Neuronal stem cell (in vitro differentiated cells): ENCODE data around the gene RPUSD3.

Experiments
- DNase-seq: peaks from one replicate; pipeline ENCODE4 v3.0.0-alpha.2; 2013; ENCODE audit warnings: low spot score
- H2AFZ ChIP-seq: one replicate; pipeline ENCODE4 v1.6.1; 2013; ENCODE audit warnings: mild to moderate bottlenecking, low read length, inconsistent platforms
- H2AK5ac ChIP-seq: 2 replicates; pipeline ENCODE4 v1.6.1; 2013; ENCODE audit warnings: low read depth, mild to moderate bottlenecking, inconsistent platforms, low read length, moderate library complexity, mixed read lengths
- H2BK120ac ChIP-seq: 2 replicates; pipeline ENCODE4 v1.6.1; 2013; ENCODE audit warnings: low read depth, mild to moderate bottlenecking, inconsistent platforms, low read length, moderate library complexity, mixed read lengths
- H2BK12ac ChIP-seq: one replicate; pipeline ENCODE4 v1.6.1; 2013; ENCODE audit warnings: low read length, inconsistent platforms
- H2BK15ac ChIP-seq: 2 replicates; pipeline ENCODE4 v1.6.1; 2013; ENCODE audit warnings: mild to moderate bottlenecking, low read length, inconsistent platforms, mixed read lengths
- H2BK5ac ChIP-seq: one replicate; pipeline ENCODE4 v1.6.1; 2013; ENCODE audit warnings: inconsistent platforms, mild to moderate bottlenecking, low read length, moderate library complexity
- H3K14ac ChIP-seq: one replicate; pipeline ENCODE4 v1.6.1; 2013; ENCODE audit warnings: low read length, inconsistent platforms
- H3K18ac ChIP-seq: 2 replicates; pipeline ENCODE4 v1.6.1; 2013; ENCODE audit warnings: low read length, inconsistent platforms
- H3K23ac ChIP-seq: 2 replicates; pipeline ENCODE4 v1.6.1; 2013; ENCODE audit warnings: low read depth, mild to moderate bottlenecking, mixed read lengths, low read length, inconsistent platforms; ENCODE audit not compliant: poor library complexity
- H3K27ac ChIP-seq: replicated peaks from 3 replicates; pipeline ENCODE4 v1.5.1; 2013; ENCODE audit warnings: low read length, inconsistent platforms
- H3K27me3 ChIP-seq, 3 experiments: 2 replicates each; pipeline ENCODE4 v1.6.1; 2013; ENCODE audit warnings: low read length in 3 of 3, mild to moderate bottlenecking in 2 of 3, inconsistent platforms in 1 of 3, low read depth in 1 of 3, mixed read lengths in 1 of 3, moderate library complexity in 1 of 3; ENCODE audit not compliant: control insufficient read depth in 3 of 3, insufficient read depth in 3 of 3
- H3K36me3 ChIP-seq, 2 donors: replicated peaks in 1 of 2; 2 replicates each; pipeline ENCODE4 v1.6.1; 2013; ENCODE audit warnings: low read length in 2 of 2; ENCODE audit not compliant: control insufficient read depth in 2 of 2, insufficient read depth in 2 of 2
- H3K4ac ChIP-seq: 2 replicates; pipeline ENCODE4 v1.6.1; 2013; ENCODE audit warnings: inconsistent platforms, mild to moderate bottlenecking, low read length, moderate library complexity
- H3K4me1 ChIP-seq, 2 donors: 1 replicate in 1 of 2; 2 replicates in 1 of 2; pipeline ENCODE4 v1.6.1; 2013; ENCODE audit warnings: low read length in 2 of 2, low read depth in 1 of 2; ENCODE audit not compliant: control insufficient read depth in 2 of 2, insufficient read depth in 1 of 2
- H3K4me2 ChIP-seq: one replicate; pipeline ENCODE4 v1.6.1; 2013; ENCODE audit warnings: mild to moderate bottlenecking, low read length, inconsistent platforms; ENCODE audit not compliant: insufficient read depth, poor library complexity, severe bottlenecking
- H3K4me3 ChIP-seq, 2 donors: 2 replicates each; pipeline ENCODE4 v1.5.1; 2013; ENCODE audit warnings: low read length in 2 of 2, mild to moderate bottlenecking in 2 of 2, inconsistent platforms in 1 of 2, moderate library complexity in 1 of 2
- H3K79me1 ChIP-seq: one replicate; pipeline ENCODE4 v1.6.1; 2013; ENCODE audit warnings: low read depth, mild to moderate bottlenecking, inconsistent platforms, low read length, moderate library complexity
- H3K9ac ChIP-seq: one replicate; pipeline ENCODE4 v1.6.1; 2013; ENCODE audit warnings: mild to moderate bottlenecking, low read depth, low read length, inconsistent platforms; ENCODE audit not compliant: poor library complexity
- H3K9me3 ChIP-seq, 2 donors: replicated peaks in 1 of 2; 2 replicates each; pipeline versions ENCODE3 to v1.6.1; 2013; ENCODE audit warnings: low read length in 2 of 2, mild to moderate bottlenecking in 2 of 2, inconsistent platforms in 1 of 2, low read depth in 1 of 2, mixed read lengths in 1 of 2, moderate library complexity in 1 of 2; ENCODE audit not compliant: control insufficient read depth in 2 of 2, insufficient read depth in 1 of 2
- H4K8ac ChIP-seq: one replicate; pipeline ENCODE4 v1.6.1; 2013; ENCODE audit warnings: low read depth, mild to moderate bottlenecking, inconsistent platforms, low read length, moderate library complexity
- H4K91ac ChIP-seq: one replicate; pipeline ENCODE4 v1.6.1; 2013; ENCODE audit warnings: low read length, low read depth, mild to moderate bottlenecking, inconsistent platforms; ENCODE audit not compliant: poor library complexity
- WGBS, 2 donors: extraction: QIAGEN DNeasy Blood & Tissue Kit; methylation state at CpG; one replicate each; pipeline ENCODE4 v1.1.7; 2013; ENCODE audit warnings: missing lambda C conversion rate in 2 of 2, mixed read lengths in 1 of 2; ENCODE audit not compliant: insufficient read length in 2 of 2, insufficient replicate concordance in 1 of 2; ENCODE audit errors: extremely low coverage in 2 of 2; 5-methylcytosine and 5-hydroxymethylcytosine counted together

Gene RPUSD3

DNA sequence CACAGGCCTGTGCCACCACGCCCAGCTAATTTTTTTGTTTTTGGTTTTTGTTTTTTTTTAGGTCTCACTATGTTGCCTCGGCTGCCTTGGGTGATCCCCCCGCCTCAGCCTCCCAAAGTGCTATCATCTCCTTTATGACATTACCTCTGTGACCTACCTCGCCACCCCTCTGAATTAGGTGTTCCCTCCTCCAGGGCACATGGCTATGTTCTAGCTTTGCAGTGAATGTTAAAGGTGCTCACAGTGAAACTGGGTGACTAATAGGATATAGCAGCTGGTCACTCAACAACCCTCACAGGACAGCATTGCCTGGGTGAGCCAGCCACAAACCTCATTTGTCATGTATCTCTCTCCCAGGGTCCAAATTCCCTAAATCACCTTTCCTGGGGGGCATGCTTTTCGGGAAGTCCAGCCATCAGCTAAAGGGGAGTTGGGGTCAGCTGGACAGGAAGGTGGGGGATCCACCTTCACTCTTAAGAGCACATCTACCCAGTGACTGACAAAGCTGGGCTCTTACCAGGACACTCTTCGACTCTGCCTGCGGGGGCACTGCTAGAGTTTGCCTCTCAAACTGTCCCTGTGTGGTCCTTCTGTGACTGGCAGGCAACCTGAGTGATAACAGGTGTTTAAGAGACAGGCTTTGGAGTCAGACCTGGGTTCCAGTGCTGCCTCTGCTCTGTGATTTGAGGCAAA is 35.3 kb downstream of the RPUSD3 start:
- no peaks in the 10 kb centered on the region for H3K9me3 ChIP-seq
- no CpG with 5 or more reads among the region's 7 CpGs for WGBS, 2 donors
- H3K18ac ChIP-seq = no peak overlapping the region
- no peaks in the 10 kb centered on the region for H3K27me3 ChIP-seq
- no peak overlapping the region for H4K91ac ChIP-seq
- H3K9ac ChIP-seq = peak overlapping the region; percentile 24
- peaks cover 4% of the 10 kb centered on the region for H3K79me1 ChIP-seq
- peak; percentile 36 for DNase-seq
- H3K4ac ChIP-seq = no peak overlapping the region
- no peak overlapping the region for H3K27ac ChIP-seq
- H2AFZ ChIP-seq = no peak overlapping the region
- H3K36me3 ChIP-seq = peaks cover 19 to 91% of the 10 kb centered on the region in 2 donors
- H3K23ac ChIP-seq = no peak overlapping the region
- no peak overlapping the region for H2BK5ac ChIP-seq
- no peak overlapping the region for H3K4me2 ChIP-seq
- no peak overlapping the region for H2BK120ac ChIP-seq
- H3K4me1 ChIP-seq = peaks cover 0 to 14% of the 10 kb centered on the region in 2 donors
- peak overlapping the region; percentile 14 for H2BK12ac ChIP-seq
- H4K8ac ChIP-seq = no peak overlapping the region
- no peak overlapping the region for H2BK15ac ChIP-seq
- H3K14ac ChIP-seq = no peak overlapping the region
- no peak overlapping the region for H2AK5ac ChIP-seq
- H3K4me3 ChIP-seq = no peak overlapping the region

DNA sequence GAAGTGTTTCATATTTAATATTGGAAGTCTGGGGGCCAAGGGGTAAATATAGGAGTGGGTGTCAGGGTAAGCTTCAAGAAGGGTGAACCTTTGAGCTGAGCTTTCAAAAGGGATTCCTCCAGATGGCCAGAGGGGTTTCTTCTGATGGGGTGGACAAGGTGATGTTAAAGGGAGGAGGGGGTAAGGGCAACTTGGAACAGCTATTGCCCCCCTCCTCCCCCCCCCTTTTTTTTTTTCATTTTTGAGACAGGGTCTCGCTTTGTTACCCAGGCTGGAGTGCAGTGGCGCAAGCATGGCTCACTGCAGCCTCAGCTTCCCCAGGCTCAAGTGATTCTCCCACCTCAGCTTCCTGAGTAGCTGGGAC is 35.8 kb downstream of the RPUSD3 start:
- DNase-seq = no peak
- no peak overlapping the region for H3K9ac ChIP-seq
- no peak overlapping the region for H3K4ac ChIP-seq
- peaks cover 0 to 14% of the 10 kb centered on the region in 2 donors for H3K4me1 ChIP-seq
- H2BK15ac ChIP-seq = no peak overlapping the region
- H2AK5ac ChIP-seq = no peak overlapping the region
- peaks cover 4% of the 10 kb centered on the region for H3K79me1 ChIP-seq
- H3K9me3 ChIP-seq = no peaks in the 10 kb centered on the region
- no peak overlapping the region for H3K4me2 ChIP-seq
- no peak overlapping the region for H3K23ac ChIP-seq
- H3K36me3 ChIP-seq = peaks cover 21 to 91% of the 10 kb centered on the region in 2 donors
- no peak overlapping the region for H3K4me3 ChIP-seq
- no CpG with 5 or more reads among the region's 2 CpGs for WGBS, 2 donors
- H4K8ac ChIP-seq = no peak overlapping the region
- H3K27ac ChIP-seq = no peak overlapping the region
- H4K91ac ChIP-seq = no peak overlapping the region
- no peaks in the 10 kb centered on the region for H3K27me3 ChIP-seq
- H3K14ac ChIP-seq = no peak overlapping the region
- H2AFZ ChIP-seq = no peak overlapping the region
- no peak overlapping the region for H3K18ac ChIP-seq
- H2BK12ac ChIP-seq = no peak overlapping the region
- no peak overlapping the region for H2BK5ac ChIP-seq
- H2BK120ac ChIP-seq = no peak overlapping the region

DNA sequence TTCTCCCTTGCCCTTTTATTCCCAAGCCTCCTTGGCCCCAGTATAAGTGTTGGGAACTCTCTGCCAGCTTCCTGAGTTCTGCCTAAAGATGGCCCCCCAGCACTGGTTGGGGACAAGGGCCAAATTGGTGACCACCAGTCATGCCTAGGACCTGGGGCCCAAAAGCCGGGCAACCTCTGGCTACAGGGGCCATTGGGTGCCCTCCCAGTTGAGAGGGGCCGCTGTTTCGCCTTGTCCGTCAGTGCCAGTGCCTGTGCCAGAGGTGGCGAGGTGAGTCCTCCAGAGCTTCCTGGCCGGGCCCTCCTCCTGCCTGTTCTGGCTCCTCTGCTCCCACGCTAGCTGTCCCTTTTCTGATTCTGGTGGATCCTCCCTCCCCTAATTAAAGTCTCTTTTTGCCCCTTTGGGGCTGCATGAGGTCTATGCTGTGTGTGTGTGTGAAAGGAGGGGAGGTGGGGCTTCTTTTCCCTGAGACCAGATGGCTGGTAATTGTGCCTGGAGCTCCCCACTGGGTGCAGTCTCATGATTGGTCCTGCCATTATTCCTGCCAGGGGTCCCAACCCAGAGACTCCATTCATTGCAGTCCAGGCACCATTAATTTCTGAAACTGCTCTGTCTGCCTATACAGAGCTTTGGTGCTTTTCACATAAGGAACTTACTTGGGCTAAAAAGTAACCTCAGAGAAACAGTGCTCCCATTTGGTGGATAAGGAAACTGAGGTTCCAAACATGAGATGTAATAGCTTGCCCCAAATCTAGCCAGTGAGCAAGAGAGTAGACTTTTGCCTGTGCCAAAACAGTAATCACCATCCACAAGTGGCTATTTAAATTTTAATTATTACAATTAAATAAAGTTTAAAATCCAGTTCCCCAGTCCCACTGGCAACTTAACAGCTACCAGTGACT is 36.9 kb downstream of the RPUSD3 start:
- Histone ChIP-seq H3K9me3 (no peaks in the 10 kb centered on the region), H2BK5ac (peak overlapping the region; percentile 17), H3K18ac (peak overlapping the region; percentile 84), H2BK120ac (peak overlapping the region; percentile 61), H3K9ac (no peak overlapping the region), H2BK12ac (no peak overlapping the region), H2AFZ (no peak overlapping the region), H3K79me1 (peaks cover 4% of the 10 kb centered on the region), H3K27me3 (no peaks in the 10 kb centered on the region), H3K27ac (peak overlapping the region; percentile 93), H3K4me3 (no peak overlapping the region), H2AK5ac (peak overlapping the region; percentile 47), H3K36me3 (peaks cover 21 to 89% of the 10 kb centered on the region in 2 donors), H3K4me2 (peak overlapping the region; percentile 41), H3K23ac (peak overlapping the region; percentile 61), H4K91ac (no peak overlapping the region), H4K8ac (no peak overlapping the region), H3K4ac (no peak overlapping the region), H3K14ac (no peak overlapping the region), H2BK15ac (no peak overlapping the region), H3K4me1 (peaks cover 0 to 14% of the 10 kb centered on the region in 2 donors)
- peak; percentile 53 for DNase-seq
- WGBS, 2 donors = no CpG with 5 or more reads among the region's 7 CpGs

DNA sequence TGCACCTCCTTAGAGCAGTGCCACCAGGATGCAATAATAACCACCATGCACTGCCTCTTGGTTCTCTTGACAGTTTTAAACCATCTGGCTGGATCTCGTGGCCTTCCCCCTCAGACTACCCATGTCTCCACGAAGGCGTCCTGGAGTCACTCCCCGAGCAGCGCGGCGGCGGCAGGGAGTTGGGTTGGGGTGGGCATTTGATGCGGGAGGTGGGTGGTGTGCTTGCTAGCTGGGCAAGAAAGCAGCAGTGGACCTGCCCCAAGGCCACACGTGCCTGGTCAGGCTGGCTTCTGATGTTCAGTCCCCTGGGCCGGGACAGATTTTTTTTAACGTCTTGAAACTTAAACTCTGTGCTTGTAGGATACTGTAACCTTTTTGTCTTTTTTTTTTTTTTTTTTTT is 37.7 kb downstream of the RPUSD3 start:
- Histone ChIP-seq H2BK12ac (no peak overlapping the region), H2BK15ac (no peak overlapping the region), H3K4me3 (no peak overlapping the region), H3K4me1 (peaks cover 0 to 14% of the 10 kb centered on the region in 2 donors), H3K27ac (peak overlapping the region; percentile 93), H4K8ac (no peak overlapping the region), H3K4ac (no peak overlapping the region), H3K9ac (peak overlapping the region; percentile 25), H2AK5ac (peak overlapping the region; percentile 33), H3K27me3 (no peaks in the 10 kb centered on the region), H2BK5ac (peak overlapping the region; percentile 56), H3K4me2 (no peak overlapping the region), H3K9me3 (no peaks in the 10 kb centered on the region), H2BK120ac (peak overlapping the region; percentile 61), H3K14ac (no peak overlapping the region), H2AFZ (no peak overlapping the region), H3K79me1 (peaks cover 4% of the 10 kb centered on the region), H3K18ac (peak overlapping the region; percentile 93), H4K91ac (no peak overlapping the region), H3K23ac (peak overlapping the region; percentile 34), H3K36me3 (peaks cover 26 to 89% of the 10 kb centered on the region in 2 donors)
- DNase-seq = no peak
- no CpG with 5 or more reads among the region's 12 CpGs for WGBS, 2 donors
